Dedifferentiated amniotic fluid mesenchymal stem cell (primary cell): ENCODE results near the gene XIRP2.

Source experiments
- DNase-seq: peaks from one replicate; pipeline ENCODE4 v3.0.0-alpha.2; 2016; ENCODE audit errors: extremely low spot score

The XIRP2 gene

GRCh38 chr2:166926657-166927056 is 38.4 kb downstream of the XIRP2 start:
- no peak for DNase-seq

GRCh38 chr2:166932032-166932431 is 43.8 kb downstream of the XIRP2 start:
- DNase-seq: no peak

- DNase-seq: no peak
These were observed 46.5 kb downstream of the XIRP2 start for GRCh38 chr2:166934817-166935216.

- DNase-seq: no peak
These were observed 54.1 kb downstream of the XIRP2 start for GRCh38 chr2:166942377-166942776.

- DNase-seq: no peak
These were observed 56.6 kb downstream of the XIRP2 start for GRCh38 chr2:166944909-166945308.

- DNase-seq: no peak
These were observed 69.4 kb downstream of the XIRP2 start for GRCh38 chr2:166957686-166958085.

- DNase-seq: no peak
These were observed 70.8 kb downstream of the XIRP2 start for GRCh38 chr2:166958986-166959481.

GRCh38 chr2:166959556-166959955 is 71.3 kb downstream of the XIRP2 start:
- DNase-seq: no peak

- no peak for DNase-seq
These were observed 72.5 kb downstream of the XIRP2 start for GRCh38 chr2:166960702-166961270.

- DNase-seq: no peak
These were observed 73.7 kb downstream of the XIRP2 start for GRCh38 chr2:166961933-166962332.

GRCh38 chr2:166969486-166969885 is 81.2 kb downstream of the XIRP2 start:
- DNase-seq: no peak

GRCh38 chr2:166972002-166972401 is 83.7 kb downstream of the XIRP2 start:
- no peak for DNase-seq

- no peak for DNase-seq
These were observed 84.1 kb downstream of the XIRP2 start for GRCh38 chr2:166972418-166972817.

- DNase-seq: no peak
These were observed 95.9 kb downstream of the XIRP2 start for GRCh38 chr2:166984188-166984587.

- DNase-seq: no peak
These were observed 96.5 kb downstream of the XIRP2 start for GRCh38 chr2:166984797-166985196.

GRCh38 chr2:166994588-166995336 is 106.5 kb downstream of the XIRP2 start:
- DNase-seq: no peak

GRCh38 chr2:166996465-166996864 is 108.2 kb downstream of the XIRP2 start:
- DNase-seq: no peak

GRCh38 chr2:167001165-167001564 is 112.9 kb downstream of the XIRP2 start:
- DNase-seq: no peak

GRCh38 chr2:167005096-167005495 is 116.8 kb downstream of the XIRP2 start:
- DNase-seq: no peak

- DNase-seq: no peak
These were observed 124.9 kb downstream of the XIRP2 start for GRCh38 chr2:167013227-167013626.

- no peak for DNase-seq
These were observed 127.5 kb downstream of the XIRP2 start for GRCh38 chr2:167015806-167016205.

GRCh38 chr2:167017021-167017420 is 128.7 kb downstream of the XIRP2 start:
- DNase-seq: no peak

GRCh38 chr2:167018590-167018989 is 130.3 kb downstream of the XIRP2 start:
- no peak for DNase-seq
